Fibroblast of villous mesenchyme (primary cell): ENCODE data around the gene NCK2. TPM values are rescaled to one million over a fixed set of nuclear protein-coding genes. Genes with fewer than 3 reads are reported as not detected.
A peak's percentile ranks its signal among the peaks of the same experiment; 100 is the strongest.

Experiments
- DNase-seq: peaks from one replicate; pipeline ENCODE4 v3.0.0-alpha.2; 2010; ENCODE audit warnings: low read depth
- H3K4me3 ChIP-seq: 2 replicates; pipeline ENCODE4 v1.5.1; 2011; ENCODE audit warnings: low read depth, mild to moderate bottlenecking, low read length
- total RNA-seq: library from RNA; depleted of rRNA; stranded (reverse); fragments of >200 nt; gene quantifications from 2 replicates; pipeline ENCODE4 v1.2.3, GENCODE V29; 2012
- TF ChIP-seq, protein P1 (sequence below): IDR thresholded peaks from 2 replicates; pipeline ENCODE4 v1.5.1; 2012; ENCODE audit warnings: low read depth, mild to moderate bottlenecking, low read length; ENCODE audit not compliant: insufficient read depth

NCK2 gene
- total RNA-seq, 1 donor, result 22.5 TPM

- no peak for DNase-seq
- TF ChIP-seq, protein P1, sequence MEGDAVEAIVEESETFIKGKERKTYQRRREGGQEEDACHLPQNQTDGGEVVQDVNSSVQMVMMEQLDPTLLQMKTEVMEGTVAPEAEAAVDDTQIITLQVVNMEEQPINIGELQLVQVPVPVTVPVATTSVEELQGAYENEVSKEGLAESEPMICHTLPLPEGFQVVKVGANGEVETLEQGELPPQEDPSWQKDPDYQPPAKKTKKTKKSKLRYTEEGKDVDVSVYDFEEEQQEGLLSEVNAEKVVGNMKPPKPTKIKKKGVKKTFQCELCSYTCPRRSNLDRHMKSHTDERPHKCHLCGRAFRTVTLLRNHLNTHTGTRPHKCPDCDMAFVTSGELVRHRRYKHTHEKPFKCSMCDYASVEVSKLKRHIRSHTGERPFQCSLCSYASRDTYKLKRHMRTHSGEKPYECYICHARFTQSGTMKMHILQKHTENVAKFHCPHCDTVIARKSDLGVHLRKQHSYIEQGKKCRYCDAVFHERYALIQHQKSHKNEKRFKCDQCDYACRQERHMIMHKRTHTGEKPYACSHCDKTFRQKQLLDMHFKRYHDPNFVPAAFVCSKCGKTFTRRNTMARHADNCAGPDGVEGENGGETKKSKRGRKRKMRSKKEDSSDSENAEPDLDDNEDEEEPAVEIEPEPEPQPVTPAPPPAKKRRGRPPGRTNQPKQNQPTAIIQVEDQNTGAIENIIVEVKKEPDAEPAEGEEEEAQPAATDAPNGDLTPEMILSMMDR, result no peak
- no peak overlapping the region for H3K4me3 ChIP-seq
Measured at GRCh38 chr2:105808423-105809096, 63.8 kb downstream of the NCK2 start.

DNA sequence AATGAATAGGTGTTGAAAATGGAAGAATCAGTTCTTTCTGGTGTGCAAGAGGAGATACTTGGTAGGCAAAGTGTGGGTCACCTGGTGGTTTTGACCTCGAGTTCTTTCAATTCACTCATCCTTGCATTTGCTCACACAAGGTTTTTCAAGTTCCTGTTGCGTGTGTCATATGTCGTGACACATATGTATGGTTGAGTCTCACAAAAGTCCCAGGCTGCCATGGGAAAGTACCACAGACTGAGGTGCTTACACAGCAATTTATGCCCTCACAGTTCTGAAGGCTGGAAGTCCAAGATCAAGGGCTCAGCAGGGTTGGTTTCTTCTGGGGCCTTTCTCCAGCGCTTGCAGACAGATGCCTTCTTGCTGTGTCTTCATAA, 64.4 kb downstream of the NCK2 start:
- TF ChIP-seq, protein P1, result no peak
- DNase-seq, result no peak
- H3K4me3 ChIP-seq, result no peak overlapping the region

GRCh38 chr2:105809723-105810122, 65.0 kb downstream of the NCK2 start:
- DNase-seq, result no peak
- no peak overlapping the region for H3K4me3 ChIP-seq
- TF ChIP-seq, protein P1, result no peak

GRCh38 chr2:105812180-105813044, 67.7 kb downstream of the NCK2 start:
- DNase-seq, result peak; percentile 83
- no peak overlapping the region for H3K4me3 ChIP-seq
- TF ChIP-seq, protein P1, result no peak

DNA sequence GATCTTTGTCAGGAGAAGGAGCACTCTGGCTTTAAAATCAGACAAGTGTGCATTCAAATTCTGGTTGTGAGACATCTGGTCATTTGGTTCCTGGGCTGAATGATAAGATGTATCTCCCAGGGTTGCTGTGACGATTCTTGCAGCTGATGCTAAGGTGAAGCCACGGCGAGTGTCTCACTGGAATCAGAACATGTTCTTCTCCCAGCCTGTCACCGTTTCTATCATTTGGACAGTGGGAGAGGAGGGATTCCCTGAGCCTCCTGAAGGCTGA, 68.3 kb downstream of the NCK2 start:
- H3K4me3 ChIP-seq, result no peak overlapping the region
- TF ChIP-seq, protein P1, result no peak
- no peak for DNase-seq

GRCh38 chr2:105813405-105813804, 68.7 kb downstream of the NCK2 start:
- DNase-seq, result no peak
- TF ChIP-seq, protein P1, result no peak
- no peak overlapping the region for H3K4me3 ChIP-seq
